OCI-LY7 (cell line): ENCODE results near the gene ZNF592. TPM values are rescaled to one million over a fixed set of nuclear protein-coding genes. Genes with fewer than 3 reads are reported as not detected.

Experiments used
- BruUV-seq: library from RNA; stranded (reverse); fragments of 400-500 nt; replicated peaks from 2 replicates; lab custom pipeline; 2021; lab: Mats Ljungman, UMichigan
- CTCF ChIA-PET: fragments of 300-600 bp; sonication (Branson Sonifier 250); formaldehyde crosslinking; loops from one replicate; lab custom pipeline; 2022; ENCODE audit warnings: antibody characterized with exemption; ENCODE audit not compliant: unreplicated experiment; lab: Charles Lee
- POLR2A ChIA-PET: fragments of 300-600 bp; sonication (Branson Sonifier 250); formaldehyde crosslinking; loops from one replicate; lab custom pipeline; 2022; ENCODE audit warnings: antibody characterized with exemption; lab: Charles Lee
- DNase-seq: peaks from one replicate; pipeline ENCODE4 v3.0.0-alpha.2; 2015; ENCODE audit warnings: low spot score
- H2AFZ ChIP-seq: fragments of 200-600 bp; sonication (generic), shearing (Covaris generic); 2 replicates; pipeline ENCODE4 v1.6.1; 2014; ENCODE audit warnings: mild to moderate bottlenecking, antibody characterized with exemption, low read length, moderate library complexity
- H3K27ac ChIP-seq: fragments of 200-600 bp; sonication (generic); 2 replicates; pipeline ENCODE4 v1.5.1; 2014; ENCODE audit warnings: mixed run types, low read depth, mild to moderate bottlenecking, moderate library complexity, low read length, inconsistent platforms; ENCODE audit not compliant: poor library complexity, severe bottlenecking
- H3K36me3 ChIP-seq: fragments of 200-600 bp; sonication (generic); 2 replicates; pipeline ENCODE4 v1.6.1; 2014; ENCODE audit warnings: mild to moderate bottlenecking, antibody characterized with exemption, low read length, moderate library complexity, mixed read lengths; ENCODE audit not compliant: insufficient read depth
- H3K4me1 ChIP-seq: fragments of 200-600 bp; sonication (generic); 2 replicates; pipeline ENCODE4 v1.5.1; 2014; ENCODE audit warnings: mild to moderate bottlenecking, low read length; ENCODE audit not compliant: insufficient read depth, poor library complexity, severe bottlenecking
- H3K4me2 ChIP-seq: fragments of 200-600 bp; sonication (generic); 2 replicates; pipeline ENCODE4 v1.6.1; 2014; ENCODE audit warnings: mild to moderate bottlenecking, low read length
- H3K4me3 ChIP-seq: fragments of 200-600 bp; sonication (generic); 2 replicates; pipeline ENCODE4 v1.5.1; 2014; ENCODE audit warnings: mild to moderate bottlenecking, low read depth, low read length; ENCODE audit not compliant: poor library complexity, severe bottlenecking
- H3K79me2 ChIP-seq: fragments of 200-600 bp; sonication (generic); 2 replicates; pipeline ENCODE4 v1.6.1; 2016; ENCODE audit warnings: low read depth, mild to moderate bottlenecking, low read length, moderate library complexity, mixed read lengths; ENCODE audit not compliant: insufficient read depth
- H3K9me2 ChIP-seq: fragments of 200-600 bp; sonication (generic); 2 replicates; pipeline ENCODE4 v1.6.1; 2016; ENCODE audit warnings: mild to moderate bottlenecking, low read length, mixed read lengths; ENCODE audit not compliant: insufficient read depth
- H3K9me3 ChIP-seq: fragments of 200-600 bp; sonication (generic); 2 replicates; pipeline ENCODE4 v1.6.1; 2014; ENCODE audit warnings: mild to moderate bottlenecking, mixed run types, low read length, mixed read lengths
- H4K20me1 ChIP-seq: fragments of 200-600 bp; sonication (generic); 2 replicates; pipeline ENCODE4 v1.6.1; 2014; ENCODE audit warnings: mild to moderate bottlenecking, antibody characterized with exemption, low read length, moderate library complexity, mixed read lengths; ENCODE audit not compliant: insufficient read depth
- EZH2phosphoT487 ChIP-seq: fragments of 200-600 bp; sonication (generic); IDR thresholded peaks from 2 replicates; pipeline ENCODE4 v1.6.1; 2018; ENCODE audit warnings: low read depth, borderline replicate concordance, mild to moderate bottlenecking, mixed run types, antibody characterized with exemption, low read length, moderate library complexity, mixed read lengths
- intact Hi-C: fragments of 100-400 bp; cut with micrococcal nuclease; formaldehyde crosslinking; loops from one replicate; pipeline ENCODE4 v1.10.0; 2022; ENCODE audit not compliant: unreplicated experiment
- total RNA-seq, 2 experiments: library from RNA; depleted of rRNA in 1 of 2; stranded (reverse); fragments of >200 nt in 1 of 2; shearing (Covaris generic) in 1 of 2; gene quantifications; 2 replicates each; pipeline ENCODE4 v1.2.3, GENCODE V29; 2014 to 2022
- TF ChIP-seq, protein P1 (sequence below): fragments of 200-600 bp; sonication (generic); conservative IDR thresholded peaks from 2 replicates; pipeline ENCODE4 v1.5.1; 2014; ENCODE audit warnings: mild to moderate bottlenecking, antibody characterized with exemption, low read length, moderate library complexity, mixed read lengths

Gene ZNF592
- total RNA-seq, 2 experiments from 2014 or later = 23.0 to 41.3 TPM

- POLR2A ChIA-PET = interaction anchor here (0.6 to 0.8 kb wide), 3 partner anchors 43 to 118 kb away, joined by 3 to 4 read pairs (median 3); no protein-coding TSS in a partner anchor
- H3K9me3 ChIP-seq = no peaks in the 10 kb centered on the region
- TF ChIP-seq, protein P1, sequence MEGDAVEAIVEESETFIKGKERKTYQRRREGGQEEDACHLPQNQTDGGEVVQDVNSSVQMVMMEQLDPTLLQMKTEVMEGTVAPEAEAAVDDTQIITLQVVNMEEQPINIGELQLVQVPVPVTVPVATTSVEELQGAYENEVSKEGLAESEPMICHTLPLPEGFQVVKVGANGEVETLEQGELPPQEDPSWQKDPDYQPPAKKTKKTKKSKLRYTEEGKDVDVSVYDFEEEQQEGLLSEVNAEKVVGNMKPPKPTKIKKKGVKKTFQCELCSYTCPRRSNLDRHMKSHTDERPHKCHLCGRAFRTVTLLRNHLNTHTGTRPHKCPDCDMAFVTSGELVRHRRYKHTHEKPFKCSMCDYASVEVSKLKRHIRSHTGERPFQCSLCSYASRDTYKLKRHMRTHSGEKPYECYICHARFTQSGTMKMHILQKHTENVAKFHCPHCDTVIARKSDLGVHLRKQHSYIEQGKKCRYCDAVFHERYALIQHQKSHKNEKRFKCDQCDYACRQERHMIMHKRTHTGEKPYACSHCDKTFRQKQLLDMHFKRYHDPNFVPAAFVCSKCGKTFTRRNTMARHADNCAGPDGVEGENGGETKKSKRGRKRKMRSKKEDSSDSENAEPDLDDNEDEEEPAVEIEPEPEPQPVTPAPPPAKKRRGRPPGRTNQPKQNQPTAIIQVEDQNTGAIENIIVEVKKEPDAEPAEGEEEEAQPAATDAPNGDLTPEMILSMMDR = no peak
- no peak for TF ChIP-seq EZH2phosphoT487
- no peak overlapping the region for H3K4me2 ChIP-seq
- no peaks in the 10 kb centered on the region; the same call in 1 of the 2 replicates for H4K20me1 ChIP-seq
- H3K27ac ChIP-seq = no peak overlapping the region
- H3K9me2 ChIP-seq = no peaks in the 10 kb centered on the region
- H2AFZ ChIP-seq = no peak overlapping the region
- DNase-seq = no peak
- CTCF ChIA-PET = no interaction called here
- intact Hi-C loops = loop anchor here (5.0 kb wide), 1 partner anchor 38 kb away; no protein-coding TSS in a partner anchor
- no peaks in the 10 kb centered on the region for H3K4me1 ChIP-seq
- H3K79me2 ChIP-seq = peaks cover 29% of the 10 kb centered on the region
- H3K4me3 ChIP-seq = no peak overlapping the region
- H3K36me3 ChIP-seq = peaks cover 92% of the 10 kb centered on the region
- no TSS peak for BruUV-seq
Observed at GRCh38 chr15:84789762-84790161, 41.4 kb downstream of the ZNF592 start.

GRCh38 chr15:84790676-84791075 lies 42.3 kb downstream of the ZNF592 start:
- intact Hi-C loops = no loop called here
- H3K27ac ChIP-seq = no peak overlapping the region
- H3K4me2 ChIP-seq = no peak overlapping the region
- CTCF ChIA-PET = no interaction called here
- H3K4me1 ChIP-seq = no peaks in the 10 kb centered on the region
- POLR2A ChIA-PET = interaction anchor here (0.7 to 1.5 kb wide), 2 partner anchors 14 to 17 kb away, joined by 3 read pairs; no protein-coding TSS in a partner anchor
- no peaks in the 10 kb centered on the region for H3K9me3 ChIP-seq
- H3K9me2 ChIP-seq = no peaks in the 10 kb centered on the region
- no peak overlapping the region for H3K4me3 ChIP-seq
- H2AFZ ChIP-seq = no peak overlapping the region
- H3K79me2 ChIP-seq = peaks cover 27% of the 10 kb centered on the region
- H4K20me1 ChIP-seq = no peaks in the 10 kb centered on the region; the same call in 1 of the 2 replicates
- H3K36me3 ChIP-seq = peaks cover 90% of the 10 kb centered on the region
- DNase-seq = no peak
- TF ChIP-seq EZH2phosphoT487 = no peak
- TF ChIP-seq, protein P1 = no peak
- BruUV-seq = no TSS peak

DNA sequence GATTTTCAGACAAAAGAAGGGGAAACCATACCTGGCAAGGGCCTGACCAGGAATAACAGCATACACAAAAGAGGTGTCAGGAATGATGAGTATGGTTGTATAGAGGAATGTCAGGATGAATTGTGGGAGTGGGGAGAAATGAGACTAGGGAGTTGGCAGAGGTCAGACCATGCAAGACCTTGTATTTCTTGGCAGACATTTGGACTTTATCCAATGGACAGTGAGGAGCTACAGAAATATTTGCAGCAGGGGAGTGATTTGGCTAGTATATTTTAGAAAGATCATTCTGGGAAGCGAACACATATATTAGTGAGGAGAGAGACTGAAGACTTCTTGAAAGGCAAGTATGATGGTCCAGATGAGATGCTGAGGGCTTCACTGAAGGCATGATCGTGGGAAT lies 43.4 kb downstream of the ZNF592 start:
- Histone ChIP-seq H3K9me3 (no peaks in the 10 kb centered on the region), H3K4me2 (no peak overlapping the region), H3K27ac (no peak overlapping the region), H3K36me3 (peaks cover 83% of the 10 kb centered on the region), H3K79me2 (peaks cover 25% of the 10 kb centered on the region), H2AFZ (no peak overlapping the region), H3K4me3 (no peak overlapping the region), H3K9me2 (no peaks in the 10 kb centered on the region), H3K4me1 (no peaks in the 10 kb centered on the region), H4K20me1 (no peaks in the 10 kb centered on the region; the same call in 1 of the 2 replicates)
- POLR2A ChIA-PET = interaction anchor here (0.7 to 1.5 kb wide), 2 partner anchors 18 to 24 kb away, joined by 3 read pairs; no protein-coding TSS in a partner anchor
- intact Hi-C loops = no loop called here
- DNase-seq = no peak
- TF ChIP-seq EZH2phosphoT487 = no peak
- TF ChIP-seq, protein P1 = no peak
- CTCF ChIA-PET = interaction anchor here (0.6 kb wide), 1 partner anchor 149 kb away, joined by 3 read pairs; no protein-coding TSS in a partner anchor
- BruUV-seq = no TSS peak
